Activated T-cell treated with anti-CD3 and anti-CD28 coated beads for 1 hour (primary cell): ENCODE measurements around the gene QRFP.

Experiments
- DNase-seq: peaks from one replicate; pipeline ENCODE4 v3.0.0-alpha.2; 2020; ENCODE audit warnings: low read depth

The QRFP gene

DNA sequence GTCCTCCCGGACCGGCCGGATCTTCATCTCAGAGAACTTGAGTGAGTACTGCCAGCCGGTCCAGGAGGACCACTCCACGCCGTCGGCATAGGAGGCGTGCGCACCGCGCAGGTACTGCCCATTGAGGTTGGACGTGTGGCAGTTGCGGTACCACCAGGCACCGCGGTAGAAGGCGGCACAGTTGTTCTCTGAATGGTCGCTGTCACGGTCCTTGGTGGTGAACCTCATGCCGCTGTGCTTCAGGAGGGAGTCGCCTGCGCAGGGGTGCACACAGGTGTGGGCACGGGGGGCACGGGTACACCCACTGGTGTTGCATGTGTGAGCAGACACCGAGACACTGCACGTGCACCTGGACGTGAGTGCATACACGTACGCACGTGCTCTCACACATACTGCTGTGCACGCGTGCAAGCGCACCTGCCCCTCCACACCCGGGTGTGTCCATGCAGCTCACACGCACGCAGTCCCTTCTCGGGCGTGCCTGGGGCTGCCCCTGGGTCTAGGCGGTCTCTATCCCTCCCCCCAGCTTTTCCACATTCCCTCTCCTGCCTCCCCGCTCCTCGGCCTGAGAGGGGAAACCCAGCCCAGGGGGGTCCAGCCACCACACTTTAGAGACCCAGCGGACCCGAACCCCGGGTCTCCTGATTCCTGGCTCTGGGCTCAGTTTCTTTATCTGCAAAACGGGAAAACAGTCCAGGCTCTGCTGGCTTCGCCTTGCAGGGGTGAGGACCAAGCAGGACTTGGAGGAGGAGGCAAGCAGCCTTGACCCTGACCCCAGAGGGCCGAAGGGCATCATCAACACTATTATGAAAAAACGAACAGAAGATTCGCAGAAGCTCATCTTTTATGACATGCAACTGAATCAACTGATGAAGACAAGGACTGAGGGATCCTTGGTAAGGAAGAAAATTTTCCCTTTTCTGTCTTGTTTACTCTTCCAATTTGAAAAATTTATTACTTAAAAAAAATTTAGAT is 7.7 kb upstream of the QRFP start:
- DNase-seq: no peak

DNA sequence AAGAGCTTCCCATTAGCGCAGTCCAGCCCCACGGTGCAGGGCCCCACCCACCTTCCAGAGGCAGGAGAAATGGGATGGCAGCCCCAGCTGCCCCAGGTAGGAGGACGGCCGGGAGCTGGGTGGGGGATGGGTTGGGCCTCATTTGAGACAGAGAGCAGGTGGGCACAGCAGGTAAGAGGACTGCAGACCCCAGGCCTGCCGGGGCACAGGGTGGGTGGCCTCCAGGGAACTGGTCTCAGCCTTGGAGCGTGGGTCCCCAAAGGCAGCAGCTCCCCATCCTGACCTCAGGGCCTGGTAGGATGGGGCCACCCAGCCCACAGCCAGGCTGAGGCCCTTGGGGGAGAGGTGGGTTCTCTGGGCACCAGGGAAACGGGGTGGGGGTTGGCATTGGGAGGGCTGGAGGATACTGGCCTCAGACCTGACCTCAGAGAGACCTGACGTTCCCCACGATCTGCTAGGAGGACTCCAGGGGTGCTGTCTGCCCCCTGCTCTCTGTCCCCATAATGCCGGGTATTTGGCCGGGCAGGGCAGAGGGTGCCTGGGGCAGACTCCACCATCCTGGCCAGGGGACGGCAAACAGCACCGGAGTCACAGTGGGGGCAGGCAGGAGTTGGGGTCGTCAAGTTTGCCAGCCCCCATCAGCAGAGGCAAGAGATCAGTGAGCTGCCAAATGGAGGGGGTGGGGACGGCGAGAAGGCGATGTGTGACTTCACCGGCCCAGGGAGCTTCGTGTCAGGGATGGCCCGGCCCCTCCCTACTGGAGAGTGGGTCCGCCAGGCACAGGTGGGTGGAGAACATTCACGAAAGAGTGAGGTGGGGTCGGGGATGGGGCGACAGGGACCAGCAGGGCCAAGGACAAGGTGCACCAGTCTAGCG is 6.8 kb upstream of the QRFP start:
- no peak for DNase-seq

- DNase-seq: no peak
Observed at GRCh38 chr9:130902204-130903185, 5.9 kb upstream of the QRFP start.

DNA sequence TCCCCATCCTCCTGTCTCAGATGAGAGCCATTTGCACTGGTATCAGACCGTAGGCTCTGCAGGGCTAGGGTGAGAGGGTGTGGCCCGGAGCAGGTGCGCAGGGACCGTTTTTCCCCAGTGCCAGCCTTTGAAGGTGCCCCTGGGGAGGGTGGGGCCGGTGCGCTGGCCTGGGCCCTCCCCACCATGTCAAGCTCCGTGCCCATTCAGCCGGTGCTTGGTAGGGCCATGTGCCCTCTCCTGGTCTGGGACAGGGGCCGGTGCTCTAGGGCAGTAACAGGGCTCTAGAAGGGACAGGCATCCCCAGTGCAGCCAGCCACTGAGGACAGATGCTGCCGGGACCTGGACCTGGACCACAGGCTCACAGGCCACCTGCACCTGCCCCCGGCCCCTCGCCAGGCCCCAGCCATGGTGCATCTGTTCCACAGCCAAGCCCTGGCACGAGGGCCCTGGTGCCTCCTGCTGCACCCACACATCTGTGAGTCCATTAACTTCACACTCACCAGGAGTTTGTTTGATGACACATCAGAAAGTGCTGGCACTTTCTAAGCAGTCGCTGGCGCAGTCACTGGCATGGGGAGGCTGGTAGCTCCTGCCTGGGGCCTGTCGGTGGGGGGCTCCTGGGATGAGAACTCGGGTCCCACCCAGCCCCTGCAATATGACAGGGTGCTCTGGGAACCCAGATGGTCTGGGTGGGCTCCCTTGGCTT is 5.0 kb upstream of the QRFP start:
- no peak for DNase-seq

DNA sequence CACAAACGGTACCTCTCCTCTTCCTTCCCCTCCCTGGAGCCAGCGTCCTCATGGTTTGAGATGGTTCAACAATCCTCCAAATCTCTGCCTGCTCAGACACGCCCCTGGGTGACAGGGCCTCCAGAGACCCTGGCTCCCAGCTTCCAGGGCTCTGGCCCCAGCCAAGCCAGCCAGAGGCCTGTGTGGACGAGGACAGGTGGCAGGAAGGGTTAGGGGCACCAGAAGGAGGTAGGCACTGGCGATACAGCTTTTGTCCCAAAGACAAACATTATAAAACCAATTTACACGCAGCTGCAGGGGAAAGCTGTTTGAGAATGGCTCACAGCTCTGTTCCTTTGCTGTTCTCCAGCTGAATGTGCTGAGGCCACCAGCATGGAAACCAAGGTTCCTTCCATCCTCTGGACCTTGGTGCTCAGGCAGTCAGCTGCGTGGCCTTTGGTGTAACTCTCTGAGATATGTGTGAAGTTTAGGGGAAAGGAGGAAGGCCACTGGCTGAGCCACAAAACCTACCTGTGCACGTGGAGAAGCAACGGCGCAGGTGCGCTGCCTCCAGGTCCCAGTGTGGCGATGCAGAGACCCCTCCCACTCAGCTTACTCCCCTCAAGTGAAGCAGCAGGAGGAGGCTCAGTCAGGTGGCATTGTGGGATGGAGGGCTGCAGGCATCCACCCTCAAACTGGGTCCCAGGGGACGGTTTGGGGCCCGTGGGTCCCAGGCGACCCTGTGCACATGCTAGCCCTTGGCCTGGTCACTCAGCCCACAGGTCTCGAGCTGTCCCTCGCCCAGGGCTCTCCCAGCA is 4.3 kb upstream of the QRFP start:
- DNase-seq: no peak

GRCh38 chr9:130899051-130899748 is 2.6 kb upstream of the QRFP start:
- DNase-seq: no peak

GRCh38 chr9:130898552-130898852 is 1.9 kb upstream of the QRFP start:
- no peak for DNase-seq

- DNase-seq: no peak
Observed at GRCh38 chr9:130897848-130898551, 1.4 kb upstream of the QRFP start.

DNA sequence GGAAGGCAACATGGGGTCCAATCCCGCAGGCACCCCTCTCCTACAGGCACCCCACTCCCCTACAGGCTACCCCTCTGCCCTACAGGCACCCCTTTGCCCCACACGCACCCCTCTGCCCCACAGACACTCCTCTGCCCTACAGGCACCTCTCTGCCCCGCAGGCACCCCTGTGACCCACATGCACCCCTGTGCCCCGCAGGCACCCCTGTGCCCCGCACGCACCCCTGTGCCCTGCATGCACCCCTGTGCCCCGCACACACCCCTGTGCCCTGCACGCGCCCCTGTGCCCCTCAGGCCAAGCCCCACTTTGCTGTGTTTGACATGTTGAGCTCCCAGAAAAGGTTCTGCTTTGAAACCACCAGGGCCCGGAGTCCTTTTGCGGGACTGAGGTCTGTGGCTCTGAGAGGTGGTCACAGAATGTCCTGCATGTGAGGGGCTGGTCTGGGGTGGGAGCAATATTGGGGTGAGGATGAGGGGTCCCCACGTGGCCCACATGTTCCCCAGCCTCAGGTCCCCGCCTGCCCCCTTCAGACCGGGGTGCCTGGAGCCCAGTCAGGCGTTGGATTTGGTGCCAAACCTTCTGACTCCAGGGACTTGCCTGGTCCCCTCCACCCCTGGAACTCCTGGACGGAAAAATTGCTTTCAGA is 616 bp upstream of the QRFP start:
- no peak for DNase-seq

GRCh38 chr9:130895481-130896232 is 955 bp downstream of the QRFP start:
- no peak for DNase-seq

- no peak for DNase-seq
Observed at GRCh38 chr9:130895038-130895437, 1.6 kb downstream of the QRFP start.

DNA sequence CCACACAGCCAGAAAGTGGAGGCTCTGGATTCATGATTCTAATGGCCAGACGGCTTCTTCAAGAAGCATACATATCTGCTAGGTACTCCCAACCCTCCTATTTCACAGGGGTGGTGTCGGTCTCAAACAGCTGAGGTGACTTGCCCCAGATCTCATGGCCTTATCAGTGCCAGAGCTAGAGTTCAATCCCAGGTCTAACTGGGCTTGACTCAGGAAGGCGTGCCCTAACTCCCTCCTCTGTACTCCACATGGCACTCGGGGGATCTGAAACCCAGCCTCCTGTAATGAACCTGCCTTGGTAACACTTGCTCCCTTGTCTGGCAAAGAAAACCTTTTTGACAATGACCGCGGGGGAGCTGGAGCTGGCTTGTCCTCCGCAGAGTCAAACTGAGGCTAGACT is 2.1 kb downstream of the QRFP start:
- no peak for DNase-seq

GRCh38 chr9:130893341-130894101 is 3.1 kb downstream of the QRFP start:
- no peak for DNase-seq

DNA sequence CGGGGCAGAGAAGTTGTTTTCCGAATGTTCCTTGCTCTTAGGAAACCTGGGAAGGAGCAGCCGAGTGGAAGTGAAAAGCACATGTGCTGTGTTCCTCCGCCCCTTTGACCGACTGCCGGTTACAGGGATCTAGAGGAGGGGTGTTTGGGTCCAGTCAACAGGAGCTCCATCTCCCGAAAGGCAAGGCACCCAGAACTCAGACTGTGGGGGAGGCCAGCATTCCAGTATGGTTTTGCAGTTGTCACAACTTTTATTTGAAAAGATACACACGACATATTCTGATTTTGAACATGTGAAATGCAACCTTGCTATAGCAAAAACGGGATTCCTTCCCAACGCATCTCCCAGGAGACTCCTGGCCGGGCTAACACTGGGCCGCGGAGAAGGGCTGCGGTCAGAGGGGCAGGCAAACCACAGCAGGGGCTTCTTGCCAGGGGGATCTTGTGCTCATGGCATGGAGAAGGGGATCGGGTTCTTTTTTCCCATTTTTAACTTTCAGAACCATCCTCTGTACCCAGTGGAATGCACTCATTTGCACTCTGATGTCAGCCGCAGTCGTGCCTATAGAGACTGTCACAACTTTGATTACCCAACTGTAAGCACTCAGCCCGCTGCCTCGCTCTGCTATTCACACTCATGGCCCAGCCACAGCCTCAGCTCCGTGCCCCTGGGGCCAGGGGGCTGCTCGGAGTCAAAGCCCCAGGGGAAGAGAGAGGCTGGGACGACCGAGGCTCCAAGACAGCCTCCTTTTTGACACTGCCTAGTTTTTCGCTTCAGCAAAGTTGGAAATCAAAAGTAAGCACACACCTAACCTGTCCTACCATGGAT is 3.9 kb downstream of the QRFP start:
- DNase-seq: no peak

DNA sequence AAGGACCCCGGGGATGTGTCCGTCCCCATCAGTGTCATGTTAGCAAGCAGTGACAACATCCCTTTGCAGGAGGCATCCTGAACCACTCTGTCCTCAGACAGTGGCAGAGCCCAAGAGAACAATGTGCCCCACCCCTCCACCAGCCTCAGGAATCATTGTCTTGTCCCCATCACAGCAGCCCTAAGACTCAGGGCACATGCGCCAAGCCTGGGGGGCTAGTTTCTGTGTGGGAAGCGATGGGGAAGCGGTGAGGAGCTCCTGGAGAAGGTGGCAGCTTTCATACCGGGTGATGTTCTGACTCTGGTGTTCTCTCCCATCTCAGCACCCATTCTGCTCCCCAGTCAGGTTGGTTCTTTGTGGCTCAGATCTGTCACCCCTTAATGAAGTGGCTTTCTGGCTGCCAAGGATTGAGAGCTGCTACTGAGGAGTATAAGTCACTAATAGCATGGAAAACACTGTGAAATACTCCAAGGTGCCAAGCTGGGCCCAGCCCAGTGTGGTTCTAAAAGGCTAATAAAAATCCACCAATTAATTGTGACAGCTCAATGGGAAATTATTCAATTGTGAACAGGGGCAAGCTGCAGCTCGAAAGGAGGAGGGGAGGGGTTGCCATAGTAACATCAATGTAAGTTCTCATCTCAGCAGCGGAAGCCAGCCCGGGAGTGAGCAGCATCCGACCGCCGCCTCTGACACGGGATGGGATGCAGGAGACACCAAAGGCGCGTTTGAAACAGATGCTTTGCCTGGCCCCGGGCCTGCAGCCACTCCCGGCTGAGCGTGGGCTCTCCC is 4.7 kb downstream of the QRFP start:
- no peak for DNase-seq
